ENCODE data around the gene SLC23A3.

- TF ChIP-seq CTCF (IDR thresholded peaks at IDR 0.05; ENCODE audit: insufficient read depth, low read length, poor library complexity, severe bottlenecking) (no peak), EZH2phosphoT487 (conservative IDR thresholded peaks at IDR 0.05; ENCODE audit: low read length) (no peak)
Observed at GRCh38 chr2:219167997-219168396, 1.8 kb downstream of the SLC23A3 start.

All from SU-DHL-6 (cell line).